ENCODE measurements around the gene GALNT18. TPM values are rescaled to one million over a fixed set of nuclear protein-coding genes. Genes with fewer than 3 reads are reported as not detected.

The GALNT18 gene
- total RNA-seq, 1 donor, result 4.7 TPM

DNA sequence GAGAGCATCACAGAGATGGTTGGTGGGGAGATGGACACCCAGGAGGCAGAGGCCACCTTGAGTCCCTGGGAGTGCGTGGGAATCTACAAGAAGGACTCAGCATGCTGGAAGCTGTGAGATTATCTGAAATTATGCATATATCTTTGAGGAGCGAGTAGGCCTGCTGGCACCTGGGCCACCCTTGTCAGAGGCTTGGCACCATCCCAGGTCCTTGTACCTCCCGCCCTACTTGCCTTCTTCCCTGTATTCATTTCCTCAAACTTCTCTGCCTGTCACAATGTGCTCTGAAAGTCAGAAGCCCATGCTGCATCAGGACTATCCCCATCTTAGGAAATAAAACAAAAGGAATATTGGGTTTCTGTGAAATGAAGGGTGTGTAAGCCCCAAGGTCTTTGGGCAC is 135.8 kb downstream of the GALNT18 start:
- Histone ChIP-seq H3K9me3 (ENCODE audit: low read depth, low read length) (no peaks in the 10 kb centered on the region), H3K4me3 (ENCODE audit: insufficient read depth, low read length) (no peak overlapping the region), H3K36me3 (ENCODE audit: insufficient read depth, low read length) (no peaks in the 10 kb centered on the region), H3K27me3 (ENCODE audit: insufficient read depth, low read length) (no peaks in the 10 kb centered on the region), H2AFZ (ENCODE audit: low read length) (no peak overlapping the region), H3K27ac (ENCODE audit: low read depth, low read length) (no peak overlapping the region), H3K4me2 (ENCODE audit: insufficient read depth, low read length) (no peak overlapping the region), H4K20me1 (ENCODE audit: insufficient read depth, low read length) (no peaks in the 10 kb centered on the region), H3K79me2 (ENCODE audit: insufficient read depth, low read length) (no peaks in the 10 kb centered on the region), H3K4me1 (ENCODE audit: insufficient read depth, low read length) (peaks cover 9% of the 10 kb centered on the region)
- no peak for DNase-seq (ENCODE audit: insufficient read length, low spot score, missing footprints)
- TF ChIP-seq, protein P1, sequence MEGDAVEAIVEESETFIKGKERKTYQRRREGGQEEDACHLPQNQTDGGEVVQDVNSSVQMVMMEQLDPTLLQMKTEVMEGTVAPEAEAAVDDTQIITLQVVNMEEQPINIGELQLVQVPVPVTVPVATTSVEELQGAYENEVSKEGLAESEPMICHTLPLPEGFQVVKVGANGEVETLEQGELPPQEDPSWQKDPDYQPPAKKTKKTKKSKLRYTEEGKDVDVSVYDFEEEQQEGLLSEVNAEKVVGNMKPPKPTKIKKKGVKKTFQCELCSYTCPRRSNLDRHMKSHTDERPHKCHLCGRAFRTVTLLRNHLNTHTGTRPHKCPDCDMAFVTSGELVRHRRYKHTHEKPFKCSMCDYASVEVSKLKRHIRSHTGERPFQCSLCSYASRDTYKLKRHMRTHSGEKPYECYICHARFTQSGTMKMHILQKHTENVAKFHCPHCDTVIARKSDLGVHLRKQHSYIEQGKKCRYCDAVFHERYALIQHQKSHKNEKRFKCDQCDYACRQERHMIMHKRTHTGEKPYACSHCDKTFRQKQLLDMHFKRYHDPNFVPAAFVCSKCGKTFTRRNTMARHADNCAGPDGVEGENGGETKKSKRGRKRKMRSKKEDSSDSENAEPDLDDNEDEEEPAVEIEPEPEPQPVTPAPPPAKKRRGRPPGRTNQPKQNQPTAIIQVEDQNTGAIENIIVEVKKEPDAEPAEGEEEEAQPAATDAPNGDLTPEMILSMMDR (IDR thresholded peaks at IDR 0.05; ENCODE audit: extremely low read depth, low read depth, low read length), result no peak

DNA sequence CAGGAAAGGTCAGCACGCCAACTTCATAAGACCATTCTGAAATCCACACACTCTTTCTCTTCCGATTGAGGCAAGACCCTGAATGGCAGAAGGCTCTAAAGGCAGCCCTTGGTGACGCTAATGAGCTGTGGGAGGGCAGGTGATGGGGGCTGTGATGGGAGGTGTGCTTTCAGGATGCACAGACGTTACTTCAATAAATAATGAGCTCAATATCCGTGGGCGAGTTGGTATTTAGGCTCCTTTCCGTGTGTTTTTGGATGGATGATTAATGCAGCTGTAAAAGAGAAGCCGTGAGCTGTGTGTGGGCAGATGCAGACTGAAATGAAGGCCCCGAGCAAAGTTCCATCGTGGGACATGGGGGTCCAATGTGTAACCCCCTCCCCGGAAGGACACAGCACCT is 138.2 kb downstream of the GALNT18 start:
- Histone ChIP-seq H3K9me3 (ENCODE audit: low read depth, low read length) (no peaks in the 10 kb centered on the region), H3K36me3 (ENCODE audit: insufficient read depth, low read length) (no peaks in the 10 kb centered on the region), H2AFZ (ENCODE audit: low read length) (no peak overlapping the region), H3K4me3 (ENCODE audit: insufficient read depth, low read length) (no peak overlapping the region), H3K4me2 (ENCODE audit: insufficient read depth, low read length) (no peak overlapping the region), H3K27ac (ENCODE audit: low read depth, low read length) (no peak overlapping the region), H3K27me3 (ENCODE audit: insufficient read depth, low read length) (peaks cover 7% of the 10 kb centered on the region), H4K20me1 (ENCODE audit: insufficient read depth, low read length) (no peaks in the 10 kb centered on the region), H3K4me1 (ENCODE audit: insufficient read depth, low read length) (peaks cover 10% of the 10 kb centered on the region), H3K79me2 (ENCODE audit: insufficient read depth, low read length) (no peaks in the 10 kb centered on the region)
- TF ChIP-seq, protein P1 (IDR thresholded peaks at IDR 0.05; ENCODE audit: extremely low read depth, low read depth, low read length), result no peak
- DNase-seq (ENCODE audit: insufficient read length, low spot score, missing footprints), result no peak

DNA sequence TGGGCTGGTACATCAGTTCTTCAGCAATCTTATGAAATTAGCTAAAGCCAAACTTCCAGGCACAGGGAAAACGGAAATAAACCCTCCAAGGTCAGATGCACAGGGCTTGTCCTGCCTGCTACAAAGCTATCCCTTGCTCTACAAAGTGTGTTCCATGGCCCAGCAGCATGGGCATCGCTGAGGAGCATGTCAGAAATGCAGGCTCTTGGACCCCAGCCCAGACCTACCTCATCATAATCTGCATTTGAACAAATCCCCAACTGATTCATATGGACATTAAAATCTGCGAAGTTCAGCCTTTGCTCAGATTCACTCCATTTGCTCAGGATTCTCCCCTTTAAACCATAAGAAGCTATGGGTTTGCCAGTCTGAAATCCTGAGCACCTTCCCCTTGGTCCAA is 139.1 kb downstream of the GALNT18 start:
- no peaks in the 10 kb centered on the region for H4K20me1 ChIP-seq (ENCODE audit: insufficient read depth, low read length)
- no peaks in the 10 kb centered on the region for H3K9me3 ChIP-seq (ENCODE audit: low read depth, low read length)
- no peak overlapping the region for H3K4me3 ChIP-seq (ENCODE audit: insufficient read depth, low read length)
- no peak for DNase-seq (ENCODE audit: insufficient read length, low spot score, missing footprints)
- H3K36me3 ChIP-seq (ENCODE audit: insufficient read depth, low read length), result no peaks in the 10 kb centered on the region
- peaks cover 10% of the 10 kb centered on the region for H3K4me1 ChIP-seq (ENCODE audit: insufficient read depth, low read length)
- H3K79me2 ChIP-seq (ENCODE audit: insufficient read depth, low read length), result no peaks in the 10 kb centered on the region
- peaks cover 7% of the 10 kb centered on the region for H3K27me3 ChIP-seq (ENCODE audit: insufficient read depth, low read length)
- TF ChIP-seq, protein P1 (IDR thresholded peaks at IDR 0.05; ENCODE audit: extremely low read depth, low read depth, low read length), result no peak
- H3K4me2 ChIP-seq (ENCODE audit: insufficient read depth, low read length), result no peak overlapping the region
- no peak overlapping the region for H2AFZ ChIP-seq (ENCODE audit: low read length)
- H3K27ac ChIP-seq (ENCODE audit: low read depth, low read length), result no peak overlapping the region

DNA sequence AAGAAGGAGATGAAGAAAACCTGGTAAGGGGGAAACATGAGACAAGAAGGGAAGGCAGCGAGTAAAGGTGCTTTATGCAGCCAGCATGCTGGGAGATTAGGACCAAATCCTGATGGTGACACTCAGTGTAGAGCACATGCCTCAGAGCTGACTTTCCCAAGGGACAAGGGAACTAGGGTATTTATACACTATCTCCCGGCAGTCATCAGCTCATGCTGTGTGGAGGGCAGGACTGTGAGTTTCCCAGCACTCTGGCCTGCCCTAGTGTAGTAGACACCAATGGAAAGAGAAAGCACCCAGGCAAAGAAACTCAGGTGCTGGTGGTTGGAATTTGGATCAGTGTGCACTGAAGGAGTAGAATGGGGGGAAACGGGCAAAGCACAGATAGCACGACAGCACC is 140.4 kb downstream of the GALNT18 start:
- Histone ChIP-seq H4K20me1 (ENCODE audit: insufficient read depth, low read length) (peaks cover 5% of the 10 kb centered on the region), H2AFZ (ENCODE audit: low read length) (no peak overlapping the region), H3K4me3 (ENCODE audit: insufficient read depth, low read length) (no peak overlapping the region), H3K27ac (ENCODE audit: low read depth, low read length) (no peak overlapping the region), H3K9me3 (ENCODE audit: low read depth, low read length) (no peaks in the 10 kb centered on the region), H3K4me1 (ENCODE audit: insufficient read depth, low read length) (peaks cover 10% of the 10 kb centered on the region), H3K27me3 (ENCODE audit: insufficient read depth, low read length) (peaks cover 7% of the 10 kb centered on the region), H3K4me2 (ENCODE audit: insufficient read depth, low read length) (no peak overlapping the region), H3K36me3 (ENCODE audit: insufficient read depth, low read length) (no peaks in the 10 kb centered on the region), H3K79me2 (ENCODE audit: insufficient read depth, low read length) (no peaks in the 10 kb centered on the region)
- no peak for DNase-seq (ENCODE audit: insufficient read length, low spot score, missing footprints)
- TF ChIP-seq, protein P1 (IDR thresholded peaks at IDR 0.05; ENCODE audit: extremely low read depth, low read depth, low read length), result no peak

Data from osteoblast (primary cell).